HEK293T (cell line): ENCODE measurements around the gene RYR3.

Experiments
- CTCF ChIA-PET: fragments of 350-600 bp; formaldehyde crosslinking; extraction: SDS; loops from one replicate; lab custom pipeline; 2021; ENCODE audit warnings: antibody characterized with exemption, inconsistent platforms; lab: Yijun Ruan, JAX
- POLR2A ChIA-PET: fragments of 350-600 bp; formaldehyde crosslinking; extraction: SDS; loops from one replicate; lab custom pipeline; 2020; ENCODE audit warnings: antibody characterized with exemption, inconsistent platforms; lab: Yijun Ruan, JAX
- DNase-seq: peaks from one replicate; pipeline ENCODE4 v3.0.0; 2012; ENCODE audit warnings: mixed read lengths; ENCODE audit errors: extremely low spot score
- ARNT ChIP-seq: fragments of 450-650 bp; IDR thresholded peaks from 2 replicates; pipeline ENCODE4 v1.6.1; 2017; ENCODE audit warnings: mild to moderate bottlenecking
- BHLHE40 ChIP-seq: fragments of 450-650 bp; IDR thresholded peaks from 2 replicates; pipeline ENCODE4 v1.6.1; 2016; ENCODE audit warnings: mild to moderate bottlenecking, moderate library complexity, borderline replicate concordance
- CTBP1 ChIP-seq: fragments of 450-650 bp; IDR thresholded peaks from 2 replicates; pipeline ENCODE4 v1.6.1; 2016; ENCODE audit warnings: borderline replicate concordance
- ELF4 ChIP-seq: fragments of 450-650 bp; IDR thresholded peaks from 2 replicates; pipeline ENCODE4 v1.6.1; 2017; ENCODE audit warnings: antibody characterized with exemption
- FOXA1 ChIP-seq: fragments of 450-650 bp; IDR thresholded peaks from 2 replicates; pipeline ENCODE4 v1.6.1; 2016; ENCODE audit warnings: mild to moderate bottlenecking
- FOXK2 ChIP-seq: fragments of 450-650 bp; IDR thresholded peaks from 2 replicates; pipeline ENCODE4 v1.6.1; 2016; ENCODE audit warnings: mild to moderate bottlenecking
- FOXM1 ChIP-seq: fragments of 450-650 bp; IDR thresholded peaks from 2 replicates; pipeline ENCODE4 v1.6.1; 2017; ENCODE audit warnings: mild to moderate bottlenecking, borderline replicate concordance
- HDGF ChIP-seq: fragments of 450-650 bp; IDR thresholded peaks from 2 replicates; pipeline ENCODE4 v1.6.1; 2017; ENCODE audit warnings: antibody characterized with exemption, borderline replicate concordance
- L3MBTL2 ChIP-seq: fragments of 450-650 bp; conservative IDR thresholded peaks from 2 replicates; pipeline ENCODE4 v1.6.1; 2016; ENCODE audit warnings: mild to moderate bottlenecking
- LEF1 ChIP-seq: fragments of 450-650 bp; IDR thresholded peaks from 2 replicates; pipeline ENCODE4 v1.6.1; 2017; ENCODE audit warnings: mild to moderate bottlenecking, borderline replicate concordance
- NFRKB ChIP-seq: fragments of 450-650 bp; IDR thresholded peaks from 2 replicates; pipeline ENCODE4 v1.6.1; 2016; ENCODE audit warnings: mild to moderate bottlenecking, moderate library complexity
- PKNOX1 ChIP-seq: fragments of 450-650 bp; IDR thresholded peaks from 2 replicates; pipeline ENCODE4 v1.6.1; 2016
- SP1 ChIP-seq: fragments of 450-650 bp; IDR thresholded peaks from 2 replicates; pipeline ENCODE4 v1.6.1; 2017
- SUZ12 ChIP-seq: fragments of 450-650 bp; IDR thresholded peaks from 2 replicates; pipeline ENCODE4 v1.6.1; 2016; ENCODE audit warnings: mild to moderate bottlenecking
- TARDBP ChIP-seq: fragments of 450-650 bp; IDR thresholded peaks from 2 replicates; pipeline ENCODE4 v1.6.1; 2016
- ZNF384 ChIP-seq: fragments of 450-650 bp; IDR thresholded peaks from 2 replicates; pipeline ENCODE4 v1.6.1; 2016

RYR3 gene

GRCh38 chr15:33310481-33311311 is at the start of gene RYR3:
Gene RYR3 (plus strand): TSS chr15:33310967. CDS start chr15:33311046, 79 bp downstream.
- peak; percentile 28 for DNase-seq
- POLR2A ChIA-PET: no interaction called here
- TF ChIP-seq FOXK2 (no peak), BHLHE40 (no peak), ZNF384 (no peak), LEF1 (no peak), ELF4 (no peak), FOXA1 (no peak), CTBP1 (no peak), NFRKB (no peak), HDGF (no peak), ARNT (no peak), L3MBTL2 (no peak), SP1 (no peak)
- CTCF ChIA-PET: interaction anchor here (0.6 to 1.5 kb wide), 4 partner anchors 364 to 666 kb away, joined by 3 to 6 read pairs (median 5); no protein-coding TSS in a partner anchor

GRCh38 chr15:33262306-33262705 is 48.5 kb upstream of the RYR3 start:
- DNase-seq: no peak
- ChIA-PET POLR2A (no interaction called here), CTCF (no interaction called here)
- TF ChIP-seq TARDBP (no peak), CTBP1 (no peak), PKNOX1 (no peak), FOXM1 (no peak), SP1 (no peak), BHLHE40 (no peak), ELF4 (no peak), NFRKB (no peak), LEF1 (no peak), SUZ12 (no peak), HDGF (no peak), ZNF384 (no peak)

- no peak for DNase-seq
- ChIA-PET POLR2A (no interaction called here), CTCF (no interaction called here)
Observed at GRCh38 chr15:33277689-33278088, 33.1 kb upstream of the RYR3 start.

GRCh38 chr15:33278816-33279612 is 31.8 kb upstream of the RYR3 start:
- POLR2A ChIA-PET: no interaction called here
- CTCF ChIA-PET: interaction anchor here (1.0 kb wide), 1 partner anchor 14 kb away, joined by 4 read pairs; no protein-coding TSS in a partner anchor
- TF ChIP-seq TARDBP: no peak
- peak; percentile 13 for DNase-seq

More at GRCh38 chr15:33277689-33278088, 33.1 kb upstream of the RYR3 start:
- no peak for TF ChIP-seq HDGF
- TF ChIP-seq FOXA1: no peak
- TF ChIP-seq CTBP1: no peak
- no peak for TF ChIP-seq SUZ12
- TF ChIP-seq SP1: no peak
- no peak for TF ChIP-seq NFRKB
- TF ChIP-seq LEF1: no peak
- no peak for TF ChIP-seq ELF4
- no peak for TF ChIP-seq TARDBP
- no peak for TF ChIP-seq ARNT
- TF ChIP-seq L3MBTL2: no peak
- TF ChIP-seq FOXK2: no peak
- TF ChIP-seq PKNOX1: no peak
- no peak for TF ChIP-seq FOXM1
- TF ChIP-seq ZNF384: no peak
- TF ChIP-seq BHLHE40: no peak

GRCh38 chr15:33279613-33280205 is 31.1 kb upstream of the RYR3 start:
- TF ChIP-seq HDGF (no peak), ZNF384 (no peak), L3MBTL2 (no peak)
- POLR2A ChIA-PET: no interaction called here
- CTCF ChIA-PET: no interaction called here
- DNase-seq: no peak
